Activated CD8-positive, alpha-beta memory T cell treated with anti-CD3 and anti-CD28 coated beads, Interleukin-2, amount 50 U/mL, for 24 hours (primary cell): ENCODE data around the gene CD163L1.

Source experiments
- DNase-seq: peaks from one replicate; pipeline ENCODE4 v3.0.0-alpha.2; 2020; ENCODE audit errors: extremely low read depth

Gene CD163L1

GRCh38 chr12:7324176-7324575 lies 119.8 kb downstream of the CD163L1 start:
- DNase-seq, result no peak

GRCh38 chr12:7322599-7322998 lies 121.4 kb downstream of the CD163L1 start:
- no peak for DNase-seq

- no peak for DNase-seq
Observed at GRCh38 chr12:7321624-7322023, 122.3 kb downstream of the CD163L1 start.

- DNase-seq, result no peak
Observed at GRCh38 chr12:7319930-7320329, 124.0 kb downstream of the CD163L1 start.

- no peak for DNase-seq
Observed at GRCh38 chr12:7310070-7310469, 133.9 kb downstream of the CD163L1 start.
